H9 (cell line): ENCODE measurements around the gene PLEKHN1. TPM values are rescaled to one million over a fixed set of nuclear protein-coding genes. Genes with fewer than 3 reads are reported as not detected.

Experiments used
- DNase-seq: peaks from one replicate; pipeline ENCODE4 v3.0.0-alpha.2; 2017
- H2AFZ ChIP-seq: one replicate; pipeline ENCODE4 v1.6.1; 2013; ENCODE audit warnings: mild to moderate bottlenecking, low read length, control low read depth, moderate library complexity
- H2AK5ac ChIP-seq: 2 replicates; pipeline ENCODE4 v1.6.1; 2013; ENCODE audit warnings: low read length, control low read depth, mixed read lengths; ENCODE audit not compliant: insufficient read length
- H2BK120ac ChIP-seq: one replicate; pipeline ENCODE4 v1.6.1; 2013; ENCODE audit warnings: low read depth, mild to moderate bottlenecking, low read length, control low read depth, inconsistent platforms; ENCODE audit not compliant: poor library complexity, severe bottlenecking
- H2BK12ac ChIP-seq: 2 replicates; pipeline ENCODE4 v1.6.1; 2013; ENCODE audit warnings: low read length, control low read depth, mixed read lengths, low read depth; ENCODE audit not compliant: insufficient read length
- H2BK15ac ChIP-seq: 2 replicates; pipeline ENCODE4 v1.6.1; 2013; ENCODE audit warnings: low read depth, low read length, control low read depth
- H2BK20ac ChIP-seq: one replicate; pipeline ENCODE4 v1.6.1; 2013; ENCODE audit warnings: low read depth, mild to moderate bottlenecking, low read length, control low read depth, inconsistent platforms; ENCODE audit not compliant: poor library complexity, severe bottlenecking
- H2BK5ac ChIP-seq: 2 replicates; pipeline ENCODE4 v1.6.1; 2013; ENCODE audit warnings: low read length, control low read depth, mixed read lengths; ENCODE audit not compliant: insufficient read length
- H3K14ac ChIP-seq: 2 replicates; pipeline ENCODE4 v1.6.1; 2013; ENCODE audit warnings: low read length, control low read depth; ENCODE audit not compliant: insufficient read depth
- H3K18ac ChIP-seq: 2 replicates; pipeline ENCODE4 v1.6.1; 2013; ENCODE audit warnings: low read depth, mild to moderate bottlenecking, mixed read lengths, low read length, control low read depth; ENCODE audit not compliant: insufficient read length
- H3K23ac ChIP-seq: 2 replicates; pipeline ENCODE4 v1.6.1; 2013; ENCODE audit warnings: low read length, control low read depth, mixed read lengths, low read depth; ENCODE audit not compliant: insufficient read length
- H3K23me2 ChIP-seq: 2 replicates; pipeline ENCODE4 v1.6.1; 2013; ENCODE audit warnings: low read depth, mild to moderate bottlenecking, mixed read lengths, low read length, control low read depth; ENCODE audit not compliant: insufficient read length, poor library complexity, severe bottlenecking
- H3K27ac ChIP-seq: 2 replicates; pipeline ENCODE4 v1.5.1; 2013; ENCODE audit warnings: low read length, control low read depth, mixed read lengths, low read depth; ENCODE audit not compliant: insufficient read length
- H3K27me3 ChIP-seq: 2 replicates; pipeline ENCODE4 v1.6.1; 2013; ENCODE audit warnings: low read length, control low read depth, inconsistent platforms; ENCODE audit not compliant: insufficient read depth
- H3K4ac ChIP-seq: 2 replicates; pipeline ENCODE4 v1.6.1; 2013; ENCODE audit warnings: low read depth, mild to moderate bottlenecking, control low read depth, inconsistent platforms, low read length, moderate library complexity
- H3K4me1 ChIP-seq: 2 replicates; pipeline ENCODE4 v1.6.1; 2013; ENCODE audit warnings: low read length, control low read depth, inconsistent platforms; ENCODE audit not compliant: insufficient read depth
- H3K4me2 ChIP-seq: 2 replicates; pipeline ENCODE4 v1.6.1; 2013; ENCODE audit warnings: low read length, control low read depth, mixed read lengths; ENCODE audit not compliant: insufficient read length, insufficient read depth
- H3K56ac ChIP-seq: 2 replicates; pipeline ENCODE4 v1.6.1; 2013; ENCODE audit warnings: low read depth, mild to moderate bottlenecking, mixed read lengths, low read length, control low read depth; ENCODE audit not compliant: insufficient read length
- H3K79me1 ChIP-seq: 2 replicates; pipeline ENCODE4 v1.6.1; 2013; ENCODE audit warnings: low read depth, mild to moderate bottlenecking, moderate library complexity, low read length, control low read depth, inconsistent platforms; ENCODE audit not compliant: insufficient read depth, poor library complexity, severe bottlenecking
- H3K79me2 ChIP-seq: 2 replicates; pipeline ENCODE4 v1.6.1; 2013; ENCODE audit warnings: low read length, control low read depth, inconsistent platforms; ENCODE audit not compliant: insufficient read depth
- H3K9ac ChIP-seq: 2 replicates; pipeline ENCODE4 v1.6.1; 2013; ENCODE audit warnings: low read length, control low read depth, mixed read lengths; ENCODE audit not compliant: insufficient read length; ENCODE audit errors: extremely low read depth
- H3K9me3 ChIP-seq: one replicate; pipeline ENCODE4 v1.6.1; 2013; ENCODE audit warnings: low read depth, low read length, inconsistent platforms; ENCODE audit not compliant: control insufficient read depth
- H3T11ph ChIP-seq: one replicate; pipeline ENCODE4 v1.6.1; 2013; ENCODE audit warnings: mild to moderate bottlenecking, low read length, control low read depth, inconsistent platforms
- H4K20me1 ChIP-seq: one replicate; pipeline ENCODE4 v1.6.1; 2013; ENCODE audit not compliant: control insufficient read depth, insufficient read length, insufficient read depth
- H4K5ac ChIP-seq: 2 replicates; pipeline ENCODE4 v1.6.1; 2013; ENCODE audit warnings: low read depth, mild to moderate bottlenecking, mixed read lengths, low read length, control low read depth; ENCODE audit not compliant: insufficient read length
- H4K8ac ChIP-seq: replicated peaks from 2 replicates; pipeline ENCODE4 v1.6.1; 2013; ENCODE audit warnings: low read length, control low read depth, mixed read lengths, low read depth; ENCODE audit not compliant: insufficient read length
- H4K91ac ChIP-seq: 2 replicates; pipeline ENCODE4 v1.6.1; 2013; ENCODE audit warnings: low read depth, mild to moderate bottlenecking, moderate library complexity, mixed read lengths, low read length, control low read depth; ENCODE audit not compliant: insufficient read length
- H3K27ac Mint-ChIP-seq, 3 experiments: 2 replicates in 2 of 3; 3 replicates in 1 of 3; pipeline ENCODE4 v1.8.0; 2020 to 2021; ENCODE audit warnings: mixed read lengths in 3 of 3, mild to moderate bottlenecking in 1 of 3, moderate library complexity in 1 of 3
- H3K27me3 Mint-ChIP-seq: 2 replicates; pipeline ENCODE4 v1.8.0; 2021; ENCODE audit warnings: low read depth, mild to moderate bottlenecking, moderate library complexity, mixed read lengths
- H3K36me3 Mint-ChIP-seq, 3 experiments: 2 replicates in 2 of 3; 3 replicates in 1 of 3; pipeline ENCODE4 v1.8.0; 2020 to 2021; ENCODE audit warnings: low read depth in 3 of 3, mixed read lengths in 3 of 3; ENCODE audit not compliant: insufficient read depth in 1 of 3
- H3K4me1 Mint-ChIP-seq, 2 experiments: 2 replicates each; pipeline ENCODE4 v1.8.0; 2020; ENCODE audit warnings: mixed read lengths in 2 of 2
- H3K4me3 Mint-ChIP-seq, 2 experiments: 2 replicates in 1 of 2; 3 replicates in 1 of 2; pipeline ENCODE4 v1.8.0; 2020 to 2021; ENCODE audit warnings: mild to moderate bottlenecking in 2 of 2, mixed read lengths in 2 of 2, moderate library complexity in 1 of 2
- H3K9me3 Mint-ChIP-seq, 2 experiments: 2 replicates in 1 of 2; 3 replicates in 1 of 2; pipeline ENCODE4 v1.8.0; 2020; ENCODE audit warnings: mild to moderate bottlenecking in 2 of 2, mixed read lengths in 2 of 2, moderate library complexity in 1 of 2
- CTCF ChIP-seq: fragments of 200-600 bp; sonication (generic); conservative IDR thresholded peaks from 3 replicates; pipeline ENCODE4 v1.8.0; 2021; ENCODE audit warnings: antibody characterized with exemption, mild to moderate bottlenecking
- WGBS: extraction: QIAGEN DNeasy Blood & Tissue Kit; methylation state at CpG from one replicate; pipeline ENCODE4 v1.1.7; 2013; ENCODE audit warnings: missing lambda C conversion rate, low lambda C conversion rate, mixed read lengths; ENCODE audit not compliant: insufficient read length; ENCODE audit errors: extremely low coverage; 5-methylcytosine and 5-hydroxymethylcytosine counted together
- total RNA-seq: library from RNA; stranded (reverse); gene quantifications from 2 replicates; pipeline ENCODE4 v1.2.1, GENCODE V29; 2021

PLEKHN1 gene
- total RNA-seq, 1 experiment from 2014 or later: 3.0 TPM

GRCh38 chr1:942411-942821 lies 23.9 kb upstream of the PLEKHN1 start:
- DNase-seq: no peak

More at GRCh38 chr1:942411-942821, 23.9 kb upstream of the PLEKHN1 start:
- H2BK12ac ChIP-seq: no peak overlapping the region
- Mint-ChIP-seq H3K4me3 (no peak overlapping the region), H3K36me3 (peaks cover 13 to 29% (median 18%) of the 10 kb centered on the region in 3 experiments), H3K4me1 (peaks cover 3 to 36% of the 10 kb centered on the region in 2 experiments), H3K9me3 (no peaks in the 10 kb centered on the region), H3K27me3 (peaks cover 51% of the 10 kb centered on the region), H3K27ac (no peak overlapping the region)
- H4K5ac ChIP-seq: no peak overlapping the region
- H2BK5ac ChIP-seq: no peak overlapping the region
- no peak overlapping the region for H2AK5ac ChIP-seq
- H3K4me1 ChIP-seq: no peaks in the 10 kb centered on the region
- no peak overlapping the region for H2BK15ac ChIP-seq
- H4K91ac ChIP-seq: no peak overlapping the region
- H2BK120ac ChIP-seq: no peak overlapping the region
- H2BK20ac ChIP-seq: no peak overlapping the region
- H3K27ac ChIP-seq: no peak overlapping the region
- no peaks in the 10 kb centered on the region for H3K79me2 ChIP-seq
- peaks cover 6% of the 10 kb centered on the region for H3K23me2 ChIP-seq
- H4K8ac ChIP-seq: no peak overlapping the region
- H3K18ac ChIP-seq: no peak overlapping the region
- no peak overlapping the region for H3K23ac ChIP-seq
- peaks cover 38% of the 10 kb centered on the region for H3K27me3 ChIP-seq
- no peak for TF ChIP-seq CTCF
- WGBS: no CpG with 5 or more reads among the region's 48 CpGs
- H3K56ac ChIP-seq: no peak overlapping the region
- H3T11ph ChIP-seq: no peak overlapping the region
- H3K14ac ChIP-seq: no peak overlapping the region
- no peaks in the 10 kb centered on the region for H3K9me3 ChIP-seq
- no peak overlapping the region for H2AFZ ChIP-seq
- H3K9ac ChIP-seq: no peak overlapping the region
- H3K4me2 ChIP-seq: peak overlapping the region; percentile 36
- H3K4ac ChIP-seq: no peak overlapping the region
- H4K20me1 ChIP-seq: no peaks in the 10 kb centered on the region
- no peaks in the 10 kb centered on the region for H3K79me1 ChIP-seq
